ENCODE measurements around the gene ASTN2. TPM values are rescaled to one million over a fixed set of nuclear protein-coding genes. Genes with fewer than 3 reads are reported as not detected.

ASTN2 gene
- total RNA-seq, 1 donor from 2014 or later, result 2.3 TPM

- no peak overlapping the region for H3K4me3 ChIP-seq
- TF ChIP-seq, protein P1, sequence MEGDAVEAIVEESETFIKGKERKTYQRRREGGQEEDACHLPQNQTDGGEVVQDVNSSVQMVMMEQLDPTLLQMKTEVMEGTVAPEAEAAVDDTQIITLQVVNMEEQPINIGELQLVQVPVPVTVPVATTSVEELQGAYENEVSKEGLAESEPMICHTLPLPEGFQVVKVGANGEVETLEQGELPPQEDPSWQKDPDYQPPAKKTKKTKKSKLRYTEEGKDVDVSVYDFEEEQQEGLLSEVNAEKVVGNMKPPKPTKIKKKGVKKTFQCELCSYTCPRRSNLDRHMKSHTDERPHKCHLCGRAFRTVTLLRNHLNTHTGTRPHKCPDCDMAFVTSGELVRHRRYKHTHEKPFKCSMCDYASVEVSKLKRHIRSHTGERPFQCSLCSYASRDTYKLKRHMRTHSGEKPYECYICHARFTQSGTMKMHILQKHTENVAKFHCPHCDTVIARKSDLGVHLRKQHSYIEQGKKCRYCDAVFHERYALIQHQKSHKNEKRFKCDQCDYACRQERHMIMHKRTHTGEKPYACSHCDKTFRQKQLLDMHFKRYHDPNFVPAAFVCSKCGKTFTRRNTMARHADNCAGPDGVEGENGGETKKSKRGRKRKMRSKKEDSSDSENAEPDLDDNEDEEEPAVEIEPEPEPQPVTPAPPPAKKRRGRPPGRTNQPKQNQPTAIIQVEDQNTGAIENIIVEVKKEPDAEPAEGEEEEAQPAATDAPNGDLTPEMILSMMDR (IDR thresholded peaks at IDR 0.05), result no peak
- no peaks in the 10 kb centered on the region for H3K9me3 ChIP-seq
- no peak for DNase-seq (ENCODE audit: low spot score in 2 of 2)
- H3K27me3 ChIP-seq, result no peaks in the 10 kb centered on the region
- H3K27ac ChIP-seq, result no peak overlapping the region
- no peaks in the 10 kb centered on the region for H3K36me3 ChIP-seq
- H3K4me1 ChIP-seq, result no peaks in the 10 kb centered on the region
- intact Hi-C loops (cut with DNase I), result no loop called here
Measured at GRCh38 chr9:116555119-116555518, 859.7 kb downstream of the ASTN2 start.

DNA sequence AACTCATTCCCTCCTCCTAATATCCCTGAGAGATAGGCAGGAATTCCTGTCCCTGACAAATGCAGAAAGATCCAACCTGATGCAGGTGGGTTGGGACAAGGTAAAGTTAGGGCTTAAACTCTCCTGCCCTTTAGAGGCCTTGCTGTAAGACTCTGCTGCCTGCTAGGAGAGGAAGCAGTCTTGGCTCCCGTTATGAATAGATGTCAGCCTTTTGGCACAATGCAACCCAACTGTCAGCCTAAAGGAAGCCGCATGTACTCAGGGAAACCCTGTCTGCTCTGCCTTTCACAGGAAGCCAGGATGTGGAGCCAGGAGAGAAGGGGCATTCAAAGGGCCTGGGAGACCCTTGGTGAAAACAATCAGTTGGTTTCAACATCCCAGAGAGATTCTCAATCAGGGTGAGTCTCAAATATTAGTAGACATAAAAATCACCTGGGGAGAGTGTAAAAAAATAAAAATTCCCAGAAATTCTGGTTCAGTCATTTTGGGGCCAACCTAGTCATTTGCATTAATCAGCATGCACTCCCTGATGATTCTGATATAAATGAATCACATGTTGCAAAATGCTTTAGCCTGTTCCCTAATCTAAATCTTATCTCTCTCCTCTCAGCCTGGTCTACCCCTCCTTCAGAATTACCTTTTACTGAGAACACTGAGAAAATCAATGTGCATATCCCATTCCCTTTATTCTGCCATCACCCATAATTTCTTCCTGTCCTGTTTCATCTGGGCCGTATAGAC, 864.0 kb downstream of the ASTN2 start:
- intact Hi-C loops (cut with DNase I), result no loop called here
- H3K4me3 ChIP-seq, result no peak overlapping the region
- no peaks in the 10 kb centered on the region for H3K27me3 ChIP-seq
- H3K27ac ChIP-seq, result no peak overlapping the region
- H3K36me3 ChIP-seq, result no peaks in the 10 kb centered on the region
- no peaks in the 10 kb centered on the region for H3K9me3 ChIP-seq
- H3K4me1 ChIP-seq, result peaks cover 3% of the 10 kb centered on the region in 2 donors
- TF ChIP-seq, protein P1 (IDR thresholded peaks at IDR 0.05), result no peak
- no peak for DNase-seq (ENCODE audit: low spot score in 2 of 2)

- Histone ChIP-seq H3K27me3 (no peaks in the 10 kb centered on the region), H3K4me1 (peaks cover 3% of the 10 kb centered on the region in 2 donors), H3K27ac (no peak overlapping the region), H3K4me3 (no peak overlapping the region), H3K9me3 (no peaks in the 10 kb centered on the region), H3K36me3 (no peaks in the 10 kb centered on the region)
- intact Hi-C loops (cut with DNase I), result no loop called here
- TF ChIP-seq, protein P1 (IDR thresholded peaks at IDR 0.05), result no peak
- DNase-seq (ENCODE audit: low spot score in 2 of 2), result no peak
Measured at GRCh38 chr9:116549786-116550660, 864.8 kb downstream of the ASTN2 start.

GRCh38 chr9:116549061-116549664, 865.7 kb downstream of the ASTN2 start:
- intact Hi-C loops (cut with DNase I), result no loop called here
- TF ChIP-seq, protein P1 (IDR thresholded peaks at IDR 0.05), result no peak
- no peaks in the 10 kb centered on the region for H3K27me3 ChIP-seq
- no peak overlapping the region for H3K4me3 ChIP-seq
- H3K36me3 ChIP-seq, result no peaks in the 10 kb centered on the region
- DNase-seq (ENCODE audit: low spot score in 2 of 2), result peak; percentile 73 to 90
- peaks cover 3% of the 10 kb centered on the region in 2 donors for H3K4me1 ChIP-seq
- H3K9me3 ChIP-seq, result no peaks in the 10 kb centered on the region
- peak overlapping the region in 1 of 2 donors; percentile 60 for H3K27ac ChIP-seq

DNA sequence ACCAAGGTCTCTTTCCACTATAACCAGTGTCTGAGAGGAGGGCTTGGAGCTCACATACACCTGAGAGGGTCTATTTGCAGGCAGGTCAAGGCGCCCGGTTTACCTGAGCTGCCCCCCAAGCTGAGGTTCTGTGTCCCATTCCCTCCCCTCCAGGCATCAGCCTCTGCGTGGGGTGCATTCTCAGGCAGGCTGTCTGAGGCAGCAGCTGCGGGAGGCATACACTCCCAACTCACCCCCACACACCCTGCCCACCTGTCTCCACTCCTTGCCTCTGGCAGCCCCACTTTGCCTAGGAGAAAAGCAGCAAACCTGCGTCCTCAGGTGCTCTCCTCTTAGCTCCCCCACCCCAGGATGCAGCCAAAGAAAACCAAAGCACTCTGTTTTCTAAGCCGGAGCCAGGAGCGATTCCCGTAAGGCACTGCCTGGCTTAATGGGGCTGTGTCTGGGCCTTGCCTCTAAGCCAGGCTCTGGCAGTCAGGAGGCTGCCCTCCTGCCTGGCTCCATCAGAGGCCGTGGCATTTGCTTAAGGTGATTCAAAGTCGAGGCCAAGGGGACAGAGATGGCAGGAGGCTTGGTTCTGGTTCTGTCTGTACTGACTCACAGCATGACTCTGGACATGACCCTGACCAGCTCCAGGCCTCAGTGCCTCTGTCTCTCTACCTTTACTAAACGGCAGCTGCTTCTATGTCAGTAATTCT, 867.0 kb downstream of the ASTN2 start:
- Histone ChIP-seq H3K4me3 (no peak overlapping the region), H3K27ac (peak overlapping the region in 1 of 2 donors; percentile 43), H3K9me3 (no peaks in the 10 kb centered on the region), H3K27me3 (no peaks in the 10 kb centered on the region), H3K36me3 (no peaks in the 10 kb centered on the region), H3K4me1 (peaks cover 3% of the 10 kb centered on the region in 2 donors)
- TF ChIP-seq, protein P1 (IDR thresholded peaks at IDR 0.05), result no peak
- no peak for DNase-seq (ENCODE audit: low spot score in 2 of 2)
- intact Hi-C loops (cut with DNase I), result no loop called here

All from ascending aorta (tissue), 2 donors.